ENCODE measurements around the gene NOXA1. TPM values are rescaled to one million over a fixed set of nuclear protein-coding genes. Genes with fewer than 3 reads are reported as not detected.

Gene NOXA1
- total RNA-seq, 1 donor from 2014 or later, result 0.30 TPM

GRCh38 chr9:137454597-137455358, 31.6 kb downstream of the NOXA1 start:
- no peak for DNase-seq

GRCh38 chr9:137455359-137455991, 32.3 kb downstream of the NOXA1 start:
- DNase-seq, result no peak

GRCh38 chr9:137456061-137456863, 33.1 kb downstream of the NOXA1 start:
- no peak for DNase-seq

- DNase-seq, result no peak
Observed at GRCh38 chr9:137456864-137457405, 33.7 kb downstream of the NOXA1 start.

GRCh38 chr9:137457406-137458193, 34.4 kb downstream of the NOXA1 start:
- DNase-seq, result no peak

GRCh38 chr9:137458194-137459151, 35.3 kb downstream of the NOXA1 start:
- DNase-seq, result no peak

GRCh38 chr9:137459152-137459600, 36.0 kb downstream of the NOXA1 start, which contains the start of gene NSMF:
Gene NSMF, minus strand, starts transcription at chr9:137459334. Its CDS starts 232 bp downstream, at chr9:137459102.
- DNase-seq, result peak; percentile 90

GRCh38 chr9:137459601-137460362, 36.6 kb downstream of the NOXA1 start:
- no peak for DNase-seq

- DNase-seq, result no peak
Observed at GRCh38 chr9:137460363-137461315, 37.4 kb downstream of the NOXA1 start.

- no peak for DNase-seq
Observed at GRCh38 chr9:137461316-137461662, 38.1 kb downstream of the NOXA1 start.

GRCh38 chr9:137461663-137462395, 38.6 kb downstream of the NOXA1 start:
- DNase-seq, result no peak

- no peak for DNase-seq
Observed at GRCh38 chr9:137462396-137462985, 39.3 kb downstream of the NOXA1 start.

GRCh38 chr9:137462986-137463930, 40.1 kb downstream of the NOXA1 start:
- DNase-seq, result no peak

- DNase-seq, result no peak
Observed at GRCh38 chr9:137463931-137464290, 40.7 kb downstream of the NOXA1 start.

GRCh38 chr9:137464291-137464999, 41.3 kb downstream of the NOXA1 start:
- DNase-seq, result no peak
